GM10248 (cell line): Measurements from ENCODE around the gene TIGD1.
"Not testable (repeated sequence)": the region's sequence is repeated elsewhere in the genome, so short reads cannot be mapped to it uniquely, and the experiment has no call there.

Experiments used
- CTCF ChIA-PET: fragments of 300-600 bp; sonication (Branson Sonifier 250); formaldehyde crosslinking; extraction: SDS; loops from one replicate; lab custom pipeline; 2021; ENCODE audit warnings: antibody characterized with exemption; lab: Yijun Ruan, JAX
- POLR2A ChIA-PET: fragments of 350-650 bp; sonication (Branson Sonifier 250); formaldehyde crosslinking; extraction: SDS; loops from one replicate; lab custom pipeline; 2020; ENCODE audit warnings: antibody characterized with exemption; lab: Yijun Ruan, JAX
- DNase-seq: peaks from one replicate; pipeline ENCODE4 v3.0.0; 2012; ENCODE audit errors: extremely low spot score
- TF ChIP-seq, protein P1 (sequence below): IDR thresholded peaks from 2 replicates; pipeline ENCODE4 v1.5.1; 2012; ENCODE audit warnings: mild to moderate bottlenecking, low read depth; ENCODE audit errors: extremely low read depth, missing control alignments, control extremely low read depth

The TIGD1 gene

GRCh38 chr2:232573771-232574435 lies 23.5 kb upstream of the TIGD1 start:
- POLR2A ChIA-PET = no interaction called here
- TF ChIP-seq, protein P1, sequence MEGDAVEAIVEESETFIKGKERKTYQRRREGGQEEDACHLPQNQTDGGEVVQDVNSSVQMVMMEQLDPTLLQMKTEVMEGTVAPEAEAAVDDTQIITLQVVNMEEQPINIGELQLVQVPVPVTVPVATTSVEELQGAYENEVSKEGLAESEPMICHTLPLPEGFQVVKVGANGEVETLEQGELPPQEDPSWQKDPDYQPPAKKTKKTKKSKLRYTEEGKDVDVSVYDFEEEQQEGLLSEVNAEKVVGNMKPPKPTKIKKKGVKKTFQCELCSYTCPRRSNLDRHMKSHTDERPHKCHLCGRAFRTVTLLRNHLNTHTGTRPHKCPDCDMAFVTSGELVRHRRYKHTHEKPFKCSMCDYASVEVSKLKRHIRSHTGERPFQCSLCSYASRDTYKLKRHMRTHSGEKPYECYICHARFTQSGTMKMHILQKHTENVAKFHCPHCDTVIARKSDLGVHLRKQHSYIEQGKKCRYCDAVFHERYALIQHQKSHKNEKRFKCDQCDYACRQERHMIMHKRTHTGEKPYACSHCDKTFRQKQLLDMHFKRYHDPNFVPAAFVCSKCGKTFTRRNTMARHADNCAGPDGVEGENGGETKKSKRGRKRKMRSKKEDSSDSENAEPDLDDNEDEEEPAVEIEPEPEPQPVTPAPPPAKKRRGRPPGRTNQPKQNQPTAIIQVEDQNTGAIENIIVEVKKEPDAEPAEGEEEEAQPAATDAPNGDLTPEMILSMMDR = no peak
- CTCF ChIA-PET = interaction anchor here (1.1 to 1.5 kb wide), 3 partner anchors 20 to 29 kb away, joined by 3 read pairs; no protein-coding TSS in a partner anchor

DNA sequence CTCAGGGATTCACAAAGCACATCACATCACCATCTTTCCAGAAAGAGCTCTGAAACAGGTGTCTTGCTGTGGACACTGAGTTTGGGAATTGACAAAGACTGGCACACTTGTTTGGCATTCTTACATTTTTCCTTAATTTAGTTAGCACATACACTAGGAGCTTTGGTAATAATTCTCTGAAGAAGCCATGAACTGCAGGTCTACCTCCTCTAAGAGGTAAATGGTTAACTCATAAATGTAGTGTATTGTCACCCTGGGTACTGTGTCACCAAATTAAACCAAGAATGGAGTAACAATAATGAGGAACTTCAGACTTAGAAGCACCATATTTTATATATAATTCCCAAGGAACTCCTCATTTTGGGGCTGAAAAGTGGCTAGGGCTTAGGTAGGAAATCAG lies 22.7 kb upstream of the TIGD1 start:
- DNase-seq = no peak
- POLR2A ChIA-PET = no interaction called here
- CTCF ChIA-PET = interaction anchor here (1.1 to 1.5 kb wide), 3 partner anchors 20 to 30 kb away, joined by 3 read pairs; no protein-coding TSS in a partner anchor
- TF ChIP-seq, protein P1 = no peak

More at GRCh38 chr2:232573771-232574435, 23.5 kb upstream of the TIGD1 start:
- no peak for DNase-seq

DNA sequence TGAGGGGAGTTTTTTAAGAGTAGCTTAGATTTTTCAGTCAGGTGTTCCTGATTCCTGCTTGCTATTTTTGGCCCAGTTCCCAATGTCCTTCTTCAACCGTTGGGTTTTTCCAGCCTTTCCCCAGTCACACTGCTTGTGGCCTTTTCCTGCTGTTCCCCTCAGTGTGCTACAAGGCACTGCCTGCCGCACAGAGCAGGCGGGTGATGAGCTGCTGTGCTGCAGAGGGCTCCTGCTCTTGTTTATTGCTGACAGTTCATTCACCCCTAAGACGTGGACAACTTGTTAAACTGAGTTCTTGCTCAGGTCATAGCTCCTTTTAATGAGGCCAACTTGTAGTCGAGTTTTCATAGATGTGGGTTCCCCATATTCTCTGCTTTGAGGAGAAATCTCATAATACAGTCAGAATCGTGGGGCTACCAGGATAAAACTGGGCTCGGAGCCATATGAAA lies 20.7 kb upstream of the TIGD1 start:
- POLR2A ChIA-PET = no interaction called here
- DNase-seq = no peak
- TF ChIP-seq, protein P1 = no peak
- CTCF ChIA-PET = no interaction called here

DNA sequence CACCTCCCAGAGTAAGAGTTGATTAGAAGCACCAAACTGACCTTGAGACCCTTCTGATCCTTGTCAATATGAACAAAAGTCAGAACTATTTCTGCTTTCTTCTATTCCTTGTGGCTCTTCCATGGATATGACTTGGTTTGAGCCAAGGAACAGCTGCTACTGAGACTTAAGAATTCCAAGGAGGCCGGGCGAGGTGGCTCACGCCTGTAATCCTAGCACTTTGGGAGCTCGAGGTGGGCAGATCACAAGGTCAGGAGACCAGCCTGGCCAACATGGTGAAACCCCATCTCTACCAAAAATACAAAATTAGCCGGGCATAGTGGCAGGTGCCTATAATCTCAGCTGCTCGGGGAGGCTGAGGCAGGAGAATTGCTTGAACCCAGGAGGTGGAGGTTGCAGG lies 20.1 kb upstream of the TIGD1 start:
- POLR2A ChIA-PET, CTCF ChIA-PET, DNase-seq: not testable (repeated sequence)

DNA sequence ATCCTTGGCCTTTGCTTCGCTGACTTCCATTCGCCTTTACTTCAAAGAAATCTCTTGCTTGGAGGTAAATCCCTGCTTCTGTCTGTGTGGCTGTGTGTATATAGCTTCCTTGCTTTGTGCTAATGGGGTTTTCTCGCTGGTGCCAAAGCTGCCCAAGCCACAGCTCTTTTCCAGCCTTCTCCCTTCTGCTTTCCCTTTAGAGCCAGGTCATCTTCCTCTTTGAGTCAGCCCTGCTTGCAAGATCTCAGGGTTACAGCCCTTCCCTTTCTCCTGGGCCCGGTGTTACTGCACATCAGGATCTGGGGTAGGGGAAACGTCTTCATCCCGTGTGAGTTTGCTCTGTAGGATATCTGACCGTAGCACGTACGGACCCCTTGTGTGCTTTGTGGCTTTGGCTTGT lies 19.2 kb upstream of the TIGD1 start:
- POLR2A ChIA-PET = no interaction called here
- TF ChIP-seq, protein P1 = no peak
- no peak for DNase-seq
- CTCF ChIA-PET = interaction anchor here (1.0 to 1.2 kb wide), 2 partner anchors 10 to 17 kb away, joined by 3 to 4 read pairs; no protein-coding TSS in a partner anchor

DNA sequence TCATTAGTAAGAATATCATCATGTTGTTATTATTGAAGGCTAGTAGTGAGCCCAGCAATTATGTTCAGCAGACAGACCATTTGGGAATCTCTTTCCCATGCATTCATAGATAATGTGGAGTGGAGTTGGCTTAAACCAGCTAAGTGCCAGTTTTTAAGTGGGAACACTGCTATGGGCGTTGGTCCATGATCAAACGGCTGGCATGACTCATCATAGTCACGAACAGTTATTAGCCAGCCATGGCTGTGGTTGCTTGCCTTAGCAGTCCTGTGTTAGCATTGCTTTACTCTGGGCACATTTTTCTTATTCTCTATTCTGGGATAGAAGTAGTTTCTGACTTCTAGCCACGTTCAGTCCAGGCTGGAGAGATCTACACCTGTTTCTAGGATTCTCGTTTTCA lies 17.8 kb upstream of the TIGD1 start:
- POLR2A ChIA-PET = no interaction called here

More for the DNA sequence above, 17.8 kb upstream of the TIGD1 start:
- TF ChIP-seq, protein P1 = no peak
- CTCF ChIA-PET = interaction anchor here (1.0 to 2.0 kb wide), 3 partner anchors 9 to 27 kb away, joined by 3 to 5 read pairs (median 4); no protein-coding TSS in a partner anchor
- no peak for DNase-seq
